Measurements from ENCODE around the gene PRKCQ. TPM values are rescaled to one million over a fixed set of nuclear protein-coding genes. Genes with fewer than 3 reads are reported as not detected.

Gene PRKCQ
- total and polyA plus RNA-seq, 2 of the 4 experiments (the other 2 are of a cell fraction) = under 0.01 to 0.03 TPM

- ChIA-PET CTCF (no interaction called here), POLR2A (ENCODE audit: unreplicated experiment) (no interaction called here)
- Histone ChIP-seq H2BK120ac (ENCODE audit: low read depth, low read length) (no peak overlapping the region), H3K27me3 (ENCODE audit: control insufficient read depth, insufficient read depth, low read length) (no peaks in the 10 kb centered on the region), H3K14ac (replicated peaks; ENCODE audit: low read depth, low read length) (no peak overlapping the region), H4K91ac (ENCODE audit: insufficient read depth, low read depth, low read length) (no peak overlapping the region), H3K9me1 (ENCODE audit: insufficient read depth, low read length) (no peaks in the 10 kb centered on the region), H3K4ac (ENCODE audit: low read depth, low read length) (no peak overlapping the region), H3K36me3 (ENCODE audit: control insufficient read depth, insufficient read depth, low read length) (no peaks in the 10 kb centered on the region), H2AFZ (replicated peaks; ENCODE audit: low read length, poor library complexity) (no peak overlapping the region), H4K8ac (ENCODE audit: low read depth in 2 of 2, low read length in 2 of 2) (no peak overlapping the region), H2BK5ac (ENCODE audit: low read depth, low read length, poor library complexity, severe bottlenecking) (no peak overlapping the region), H3K56ac (ENCODE audit: extremely low read depth, insufficient read depth, low read length) (no peak overlapping the region), H2AK9ac (replicated peaks; ENCODE audit: low read depth, low read length, poor library complexity) (no peak overlapping the region), H3K4me2 (ENCODE audit: low read depth, low read length) (no peak overlapping the region), H3K4me3 (ENCODE audit: insufficient read depth, low read depth, low read length) (no peak overlapping the region), H2BK20ac (ENCODE audit: low read depth, low read length) (no peak overlapping the region), H3K27ac (ENCODE audit: insufficient read depth, low read length) (no peak overlapping the region), H4K5ac (ENCODE audit: low read depth, low read length) (no peak overlapping the region), H3K18ac (ENCODE audit: low read depth, low read length) (no peak overlapping the region), H2BK15ac (ENCODE audit: low read depth, low read length) (no peak overlapping the region), H3K23ac (ENCODE audit: low read depth, low read length) (no peak overlapping the region), H3K9me3 (ENCODE audit: control insufficient read depth, insufficient read depth, low read length) (no peaks in the 10 kb centered on the region), H3K79me1 (ENCODE audit: low read depth in 1 of 2, low read length in 2 of 2) (no peaks in the 10 kb centered on the region), H2AK5ac (ENCODE audit: low read depth, low read length) (no peak overlapping the region), H3K4me1 (ENCODE audit: control insufficient read depth, insufficient read depth, low read length) (no peaks in the 10 kb centered on the region), H4K20me1 (ENCODE audit: insufficient read depth, low read length) (no peaks in the 10 kb centered on the region), H3K9ac (ENCODE audit: low read depth, low read length) (no peak overlapping the region)
- BruUV-seq (replicated peaks) = no TSS peak
- in situ Hi-C loops (cut with MboI; ENCODE audit: low sequenced_read_pairs) = no loop called here
- DNase-seq (no peak), ATAC-seq (ENCODE audit: low read depth) (no peak)
- intact Hi-C loops (cut with micrococcal nuclease) = no loop called here
- dilution Hi-C loops (cut with HindIII; ENCODE audit: low sequenced_read_pairs, unreplicated experiment) = no loop called here
- 66% methylated on average over 4 of the region's 9 CpGs; no CpG with 5 or more reads in 1 of the 2 experiments for WGBS, 2 experiments (ENCODE audit: extremely low coverage in 2 of 2, insufficient read length in 1 of 2)
- TF ChIP-seq USF2 (IDR thresholded peaks at IDR 0.05; ENCODE audit: low read depth, low read length) (no peak), ELK1 (IDR thresholded peaks at IDR 0.05; ENCODE audit: borderline replicate concordance, low read depth, low read length) (no peak), POLR2A (IDR thresholded peaks at IDR 0.05; ENCODE audit: low read depth, low read length) (no peak), CTCF (conservative IDR thresholded peaks at IDR 0.05; ENCODE audit: low read depth, low read length) (no peak), NFE2L2 (IDR thresholded peaks at IDR 0.05; ENCODE audit: low read depth, low read length) (no peak), RFX5 (IDR thresholded peaks at IDR 0.05; ENCODE audit: low read depth, low read length) (no peak), RAD21 (IDR thresholded peaks at IDR 0.05; ENCODE audit: low read length) (no peak), CEBPB (IDR thresholded peaks at IDR 0.05; ENCODE audit: low read depth, low read length) (no peak), FOS (IDR thresholded peaks at IDR 0.05; ENCODE audit: low read depth, low read length) (no peak)
These were observed 97.2 kb downstream of the PRKCQ start for GRCh38 chr10:6482737-6483357.
